GM12878 (cell line): ENCODE data around the gene HMGN3.

Experiments
- PAX5 ChIP-seq: IDR thresholded peaks from 2 replicates; pipeline ENCODE4 v1.6.1; 2011; ENCODE audit warnings: low read depth, low read length, borderline replicate concordance
- ZBED1 ChIP-seq: IDR thresholded peaks from 2 replicates; pipeline ENCODE4 v1.6.1; 2016; ENCODE audit warnings: borderline replicate concordance

- TF ChIP-seq PAX5 (no peak), ZBED1 (no peak)
These were observed 28.9 kb upstream of the HMGN3 start for GRCh38 chr6:79263359-79263758.
